Nephron progenitor cell (in vitro differentiated cells): ENCODE data around the gene RBM47.

ENCODE experiments used
- DNase-seq: peaks from one replicate; pipeline ENCODE4 v3.0.0; 2021
- H3K27ac Mint-ChIP-seq: 2 replicates; pipeline ENCODE4 v1.8.0; 2021; ENCODE audit warnings: mild to moderate bottlenecking, moderate library complexity, mixed read lengths
- H3K27me3 Mint-ChIP-seq: 2 replicates; pipeline ENCODE4 v1.8.0; 2021; ENCODE audit warnings: mild to moderate bottlenecking, low read depth, mixed read lengths; ENCODE audit not compliant: poor library complexity
- H3K36me3 Mint-ChIP-seq: 2 replicates; pipeline ENCODE4 v1.8.0; 2021; ENCODE audit warnings: low read depth, mixed read lengths
- H3K4me1 Mint-ChIP-seq: 2 replicates; pipeline ENCODE4 v1.8.0; 2021; ENCODE audit warnings: mixed read lengths
- H3K4me3 Mint-ChIP-seq: 2 replicates; pipeline ENCODE4 v1.8.0; 2021; ENCODE audit warnings: mild to moderate bottlenecking, moderate library complexity, mixed read lengths
- H3K9me3 Mint-ChIP-seq: 2 replicates; pipeline ENCODE4 v1.8.0; 2021; ENCODE audit warnings: mild to moderate bottlenecking, moderate library complexity, mixed read lengths
- TF ChIP-seq, protein P1 (sequence below): fragments of 200-600 bp; sonication (generic); IDR thresholded peaks from 2 replicates; pipeline ENCODE4 v1.5.0; 2021; ENCODE audit warnings: antibody characterized with exemption

The RBM47 gene

DNA sequence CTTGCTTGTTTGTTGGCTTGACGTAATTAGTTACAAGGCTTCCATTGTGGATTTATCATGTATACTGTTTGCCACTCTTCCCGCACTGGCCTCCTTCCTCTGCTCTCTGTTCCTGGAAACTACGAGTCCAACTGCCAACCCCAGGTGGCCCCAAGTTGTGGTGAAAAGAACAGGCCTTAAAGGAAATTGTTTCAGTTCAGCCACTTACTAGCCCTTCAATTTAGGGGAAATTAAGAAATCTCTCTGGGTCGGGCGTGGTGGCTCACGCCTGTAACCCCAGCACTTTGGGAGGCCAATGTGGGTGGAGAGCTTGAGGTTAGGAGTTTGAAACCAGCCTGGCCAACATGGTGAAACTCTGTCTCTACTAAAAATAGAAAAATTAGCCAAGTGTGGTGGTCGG lies 28.0 kb downstream of the RBM47 start:
- no peak for DNase-seq
- H3K9me3 Mint-ChIP-seq: peaks cover 4% of the 10 kb centered on the region
- H3K27me3 Mint-ChIP-seq: peaks cover 8% of the 10 kb centered on the region
- TF ChIP-seq, protein P1, sequence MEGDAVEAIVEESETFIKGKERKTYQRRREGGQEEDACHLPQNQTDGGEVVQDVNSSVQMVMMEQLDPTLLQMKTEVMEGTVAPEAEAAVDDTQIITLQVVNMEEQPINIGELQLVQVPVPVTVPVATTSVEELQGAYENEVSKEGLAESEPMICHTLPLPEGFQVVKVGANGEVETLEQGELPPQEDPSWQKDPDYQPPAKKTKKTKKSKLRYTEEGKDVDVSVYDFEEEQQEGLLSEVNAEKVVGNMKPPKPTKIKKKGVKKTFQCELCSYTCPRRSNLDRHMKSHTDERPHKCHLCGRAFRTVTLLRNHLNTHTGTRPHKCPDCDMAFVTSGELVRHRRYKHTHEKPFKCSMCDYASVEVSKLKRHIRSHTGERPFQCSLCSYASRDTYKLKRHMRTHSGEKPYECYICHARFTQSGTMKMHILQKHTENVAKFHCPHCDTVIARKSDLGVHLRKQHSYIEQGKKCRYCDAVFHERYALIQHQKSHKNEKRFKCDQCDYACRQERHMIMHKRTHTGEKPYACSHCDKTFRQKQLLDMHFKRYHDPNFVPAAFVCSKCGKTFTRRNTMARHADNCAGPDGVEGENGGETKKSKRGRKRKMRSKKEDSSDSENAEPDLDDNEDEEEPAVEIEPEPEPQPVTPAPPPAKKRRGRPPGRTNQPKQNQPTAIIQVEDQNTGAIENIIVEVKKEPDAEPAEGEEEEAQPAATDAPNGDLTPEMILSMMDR: no peak
- no peak overlapping the region for H3K4me3 Mint-ChIP-seq
- H3K36me3 Mint-ChIP-seq: peaks cover 6% of the 10 kb centered on the region
- no peak overlapping the region for H3K27ac Mint-ChIP-seq
- H3K4me1 Mint-ChIP-seq: peaks cover 14% of the 10 kb centered on the region

DNA sequence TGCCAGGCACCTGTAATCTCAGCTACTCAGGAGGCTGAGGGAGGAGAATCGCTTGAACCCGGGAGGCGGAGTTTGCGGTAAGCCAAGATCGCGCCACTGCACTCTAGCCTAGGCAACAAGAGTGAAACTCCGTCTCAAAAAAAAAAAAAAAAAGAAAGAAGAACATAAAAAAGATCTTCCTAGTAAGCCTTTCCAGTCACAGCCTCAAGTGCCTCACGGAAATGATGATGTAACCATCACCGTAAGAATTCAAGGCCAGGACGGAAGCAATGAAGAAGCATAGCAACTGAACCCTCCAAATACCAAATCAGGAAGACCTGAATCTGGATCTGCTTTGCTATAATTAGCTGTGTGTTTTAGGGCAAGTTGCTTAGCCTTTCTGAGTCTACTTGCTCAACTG lies 28.8 kb downstream of the RBM47 start:
- H3K4me3 Mint-ChIP-seq: no peak overlapping the region

DNA sequence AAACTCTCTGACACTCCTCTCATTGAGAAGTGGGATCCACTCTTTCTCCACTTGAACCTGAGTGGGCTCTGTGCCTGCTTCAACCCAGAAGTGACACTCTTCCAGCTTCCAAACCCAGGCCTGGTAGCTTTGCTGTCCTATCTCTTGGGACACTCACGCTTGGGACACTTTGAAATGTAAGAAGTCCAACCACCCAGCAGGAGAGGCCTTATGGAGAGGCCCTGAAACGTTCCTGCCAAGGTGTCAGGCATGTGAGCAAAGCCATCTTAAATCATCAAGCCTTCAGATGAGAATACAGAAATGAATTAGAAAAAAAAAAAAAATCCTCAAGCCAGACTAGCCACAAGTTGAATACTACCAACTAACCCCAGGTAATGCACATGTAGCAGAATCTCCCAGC lies 30.2 kb downstream of the RBM47 start:
- H3K4me1 Mint-ChIP-seq: peaks cover 16% of the 10 kb centered on the region
- no peaks in the 10 kb centered on the region for H3K9me3 Mint-ChIP-seq
- no peak overlapping the region for H3K27ac Mint-ChIP-seq
- H3K4me3 Mint-ChIP-seq: no peak overlapping the region
- H3K27me3 Mint-ChIP-seq: no peaks in the 10 kb centered on the region
- no peak for DNase-seq
- H3K36me3 Mint-ChIP-seq: no peaks in the 10 kb centered on the region
- TF ChIP-seq, protein P1: no peak

More for the DNA sequence above, 28.8 kb downstream of the RBM47 start:
- H3K4me1 Mint-ChIP-seq: peaks cover 15% of the 10 kb centered on the region
- TF ChIP-seq, protein P1: no peak
- H3K9me3 Mint-ChIP-seq: no peaks in the 10 kb centered on the region
- peaks cover under 1% of the 10 kb centered on the region for H3K27me3 Mint-ChIP-seq
- H3K27ac Mint-ChIP-seq: no peak overlapping the region
- no peaks in the 10 kb centered on the region for H3K36me3 Mint-ChIP-seq
- no peak for DNase-seq

DNA sequence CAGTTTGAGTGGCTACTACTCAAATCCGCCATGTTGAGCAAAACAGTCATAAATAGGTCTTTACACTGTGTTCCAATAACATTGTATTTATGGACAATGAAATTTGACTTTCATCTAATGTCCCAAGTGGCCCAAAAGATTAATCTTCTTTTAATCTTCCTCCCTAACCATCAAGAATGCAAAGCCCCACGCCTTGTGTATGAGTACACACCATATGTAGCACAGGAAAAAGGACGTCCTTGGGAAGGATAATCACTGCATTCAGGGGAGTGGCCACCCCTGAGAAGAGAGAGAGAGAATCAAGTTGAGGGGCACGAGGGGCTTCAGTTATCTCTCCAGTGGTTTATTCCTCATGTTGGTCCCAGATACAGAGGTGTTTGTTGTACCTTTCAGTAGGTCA lies 33.1 kb downstream of the RBM47 start:
- TF ChIP-seq, protein P1: no peak
- H3K4me1 Mint-ChIP-seq: peaks cover 11% of the 10 kb centered on the region
- H3K9me3 Mint-ChIP-seq: peaks cover 6% of the 10 kb centered on the region
- no peak for DNase-seq
- no peak overlapping the region for H3K27ac Mint-ChIP-seq
- H3K36me3 Mint-ChIP-seq: no peaks in the 10 kb centered on the region
- no peaks in the 10 kb centered on the region for H3K27me3 Mint-ChIP-seq
- no peak overlapping the region for H3K4me3 Mint-ChIP-seq

DNA sequence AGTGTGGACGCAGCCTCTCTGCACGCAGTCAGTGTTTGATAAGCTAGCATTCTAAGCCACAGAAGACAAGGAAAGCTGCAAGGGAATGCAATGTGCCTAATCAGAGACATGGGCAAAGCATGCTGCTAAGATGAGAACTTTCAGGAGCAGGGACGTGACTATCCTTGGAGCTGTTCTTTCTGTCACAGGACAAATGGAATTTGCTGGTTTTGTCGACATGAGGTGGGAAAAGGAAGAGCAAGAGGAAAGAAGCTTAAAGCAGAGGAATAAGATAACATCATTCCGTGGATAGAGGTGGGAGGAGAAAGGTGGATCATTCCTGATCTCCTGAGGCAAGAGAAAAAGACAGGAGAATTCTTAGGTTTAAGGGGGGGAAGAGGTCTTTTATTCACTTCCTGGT lies 33.7 kb downstream of the RBM47 start:
- Mint-ChIP-seq H3K27me3 (no peaks in the 10 kb centered on the region), H3K9me3 (peaks cover 10% of the 10 kb centered on the region), H3K4me1 (peaks cover 11% of the 10 kb centered on the region), H3K27ac (no peak overlapping the region), H3K36me3 (no peaks in the 10 kb centered on the region), H3K4me3 (no peak overlapping the region)
- DNase-seq: no peak
- TF ChIP-seq, protein P1: no peak

DNA sequence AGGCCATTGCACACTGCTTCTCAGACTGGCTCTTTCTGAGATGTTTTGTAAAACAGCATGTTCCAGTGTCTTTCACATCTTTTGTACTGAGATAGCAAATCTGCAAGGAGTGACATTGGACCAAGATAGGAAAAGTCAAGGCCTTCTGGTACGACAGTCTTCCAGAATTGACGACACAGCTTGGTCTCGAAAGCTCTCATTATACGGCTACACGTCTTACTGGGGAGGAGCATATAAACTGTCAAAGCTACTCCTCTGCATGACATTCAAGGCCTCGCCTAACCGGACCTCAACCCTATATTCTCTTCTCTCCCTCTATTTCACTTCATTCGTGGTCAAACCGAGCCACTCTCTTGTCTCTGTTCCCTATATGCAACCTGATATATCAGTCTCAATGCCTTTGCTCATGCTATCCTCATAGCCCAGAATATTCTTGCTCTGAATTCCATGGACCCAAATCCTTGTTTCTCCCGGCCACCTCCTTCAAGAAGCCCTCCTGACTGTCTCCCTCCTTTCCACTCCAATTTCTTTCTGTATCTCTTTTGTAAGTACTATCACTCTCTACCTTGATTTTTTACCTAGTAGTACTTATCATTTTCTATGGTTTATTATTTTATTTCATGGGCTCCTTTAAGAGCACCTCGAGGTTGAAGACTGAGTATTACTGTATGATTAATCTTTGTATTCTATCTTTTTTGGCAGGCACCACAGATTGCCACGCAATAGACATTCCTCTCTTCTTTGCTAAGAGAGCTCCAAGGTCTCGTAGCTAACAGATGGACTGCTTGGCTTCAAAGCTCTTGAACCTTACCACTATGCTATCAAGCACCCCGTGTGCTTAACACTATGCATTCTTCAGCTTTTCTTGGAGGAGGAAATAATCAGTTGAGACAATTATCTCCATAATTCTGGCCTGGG lies 35.1 kb downstream of the RBM47 start:
- Mint-ChIP-seq H3K27ac (peak overlapping the region; percentile 11), H3K4me1 (peaks cover 11% of the 10 kb centered on the region), H3K36me3 (no peaks in the 10 kb centered on the region), H3K9me3 (peaks cover 21% of the 10 kb centered on the region), H3K27me3 (peaks cover 4% of the 10 kb centered on the region), H3K4me3 (no peak overlapping the region)
- TF ChIP-seq, protein P1: no peak
- no peak for DNase-seq
